ENCODE measurements around the gene ATXN1. TPM values are rescaled to one million over a fixed set of nuclear protein-coding genes. Genes with fewer than 3 reads are reported as not detected.
A peak's percentile ranks its signal among the peaks of the same experiment; 100 is the strongest.

The ATXN1 gene
- polyA plus RNA-seq, 1 donor (not counting 4 experiments of a cell fraction or from before 2014, with no cell fraction given): 9.7 TPM

DNA sequence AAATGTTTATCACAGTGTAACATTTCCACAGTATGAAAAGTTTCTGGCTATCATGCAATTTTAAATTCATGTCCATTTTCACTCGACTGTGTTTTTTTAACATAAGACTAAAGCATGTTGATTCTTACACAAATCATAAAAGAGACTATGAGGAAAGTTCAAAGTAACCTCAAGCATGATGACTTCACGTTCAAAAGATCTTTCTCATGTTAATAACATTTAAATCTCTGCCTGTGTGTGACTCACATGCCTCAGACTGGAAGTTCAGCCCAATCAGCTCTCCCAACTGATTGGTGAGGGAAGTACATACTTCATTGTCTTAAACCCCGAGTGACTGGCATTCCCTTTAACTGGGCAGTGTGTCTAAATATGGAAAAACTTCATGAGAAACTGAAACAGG, 37.4 kb downstream of the ATXN1 start:
- peak overlapping the region; percentile 87 for H3K4me2 ChIP-seq (ENCODE audit: control insufficient read depth, extremely low read depth, insufficient read depth, low read depth, low read length)
- no peak overlapping the region for H2AFZ ChIP-seq (ENCODE audit: control insufficient read depth, low read length)
- H4K20me1 ChIP-seq (ENCODE audit: control insufficient read depth, extremely low read depth, insufficient read depth, low read length): no peaks in the 10 kb centered on the region
- H3K27ac ChIP-seq (ENCODE audit: control insufficient read depth, insufficient read depth, low read length): peak overlapping the region; percentile 97
- no peak for TF ChIP-seq EZH2 (IDR thresholded peaks at IDR 0.05; ENCODE audit: low read length)
- peaks cover 9% of the 10 kb centered on the region for H3K79me2 ChIP-seq (ENCODE audit: control insufficient read depth, insufficient read depth, low read length)
- peak; percentile 92 for FAIRE-seq
- H3K9me1 ChIP-seq (ENCODE audit: control insufficient read depth, extremely low read depth, insufficient read depth, low read length): no peaks in the 10 kb centered on the region
- H3K36me3 ChIP-seq (ENCODE audit: control insufficient read depth in 2 of 2, extremely low read depth in 1 of 2, insufficient read depth in 2 of 2, low read length in 2 of 2): no peaks in the 10 kb centered on the region
- DNase-seq (ENCODE audit: low read depth, low spot score): no peak
- no peaks in the 10 kb centered on the region for H3K27me3 ChIP-seq (ENCODE audit: control insufficient read depth, extremely low read depth, insufficient read depth, low read length)
- H3K9me3 ChIP-seq (ENCODE audit: control insufficient read depth, low read depth, low read length): no peaks in the 10 kb centered on the region
- dilution Hi-C loops (cut with MboI; ENCODE audit: extremely low pct_ligation_motif_present, low sequenced_read_pairs): no loop called here
- peak overlapping the region in 2 of 3 experiments; percentile 24 to 29 for H3K4me3 ChIP-seq (ENCODE audit: control insufficient read depth in 2 of 3, extremely low read depth in 1 of 3, insufficient read depth in 2 of 3, low read depth in 1 of 3, low read length in 3 of 3)
- H3K9ac ChIP-seq (ENCODE audit: control insufficient read depth, extremely low read depth, insufficient read depth, low read length): peak overlapping the region; percentile 73
- peaks cover 66% of the 10 kb centered on the region for H3K4me1 ChIP-seq (ENCODE audit: control insufficient read depth, extremely low read depth, insufficient read depth, low read length)

DNA sequence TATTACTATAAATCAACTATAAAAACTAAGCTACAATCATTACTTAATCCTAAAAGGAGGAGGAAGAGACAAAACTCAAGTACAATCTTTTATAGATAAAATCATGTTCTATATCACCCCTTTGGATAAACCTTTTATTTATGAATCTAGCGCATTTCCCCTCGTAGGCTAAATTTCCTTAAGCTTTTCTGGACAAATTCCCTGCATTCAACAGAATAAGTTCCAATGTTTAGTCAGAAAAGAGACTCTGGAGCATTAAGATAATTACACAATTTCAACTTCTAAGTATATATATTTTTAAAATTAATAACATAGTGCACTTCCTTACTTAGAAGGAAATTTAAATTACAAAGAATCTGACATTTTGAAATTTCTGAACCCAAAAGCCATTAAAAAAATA, 37.9 kb downstream of the ATXN1 start:
- dilution Hi-C loops (cut with MboI; ENCODE audit: extremely low pct_ligation_motif_present, low sequenced_read_pairs): no loop called here
- Histone ChIP-seq H3K4me3 (ENCODE audit: control insufficient read depth in 2 of 3, extremely low read depth in 1 of 3, insufficient read depth in 2 of 3, low read depth in 1 of 3, low read length in 3 of 3) (peak overlapping the region in 2 of 3 experiments; percentile 12 to 28), H3K79me2 (ENCODE audit: control insufficient read depth, insufficient read depth, low read length) (peaks cover 9% of the 10 kb centered on the region), H3K36me3 (ENCODE audit: control insufficient read depth in 2 of 2, extremely low read depth in 1 of 2, insufficient read depth in 2 of 2, low read length in 2 of 2) (no peaks in the 10 kb centered on the region), H3K9me1 (ENCODE audit: control insufficient read depth, extremely low read depth, insufficient read depth, low read length) (no peaks in the 10 kb centered on the region), H3K27me3 (ENCODE audit: control insufficient read depth, extremely low read depth, insufficient read depth, low read length) (no peaks in the 10 kb centered on the region), H2AFZ (ENCODE audit: control insufficient read depth, low read length) (no peak overlapping the region), H3K4me2 (ENCODE audit: control insufficient read depth, extremely low read depth, insufficient read depth, low read depth, low read length) (peak overlapping the region; percentile 87), H3K9ac (ENCODE audit: control insufficient read depth, extremely low read depth, insufficient read depth, low read length) (peak overlapping the region; percentile 73), H3K4me1 (ENCODE audit: control insufficient read depth, extremely low read depth, insufficient read depth, low read length) (peaks cover 70% of the 10 kb centered on the region), H3K9me3 (ENCODE audit: control insufficient read depth, low read depth, low read length) (no peaks in the 10 kb centered on the region), H4K20me1 (ENCODE audit: control insufficient read depth, extremely low read depth, insufficient read depth, low read length) (no peaks in the 10 kb centered on the region), H3K27ac (ENCODE audit: control insufficient read depth, insufficient read depth, low read length) (peak overlapping the region; percentile 97)
- TF ChIP-seq, protein P1, sequence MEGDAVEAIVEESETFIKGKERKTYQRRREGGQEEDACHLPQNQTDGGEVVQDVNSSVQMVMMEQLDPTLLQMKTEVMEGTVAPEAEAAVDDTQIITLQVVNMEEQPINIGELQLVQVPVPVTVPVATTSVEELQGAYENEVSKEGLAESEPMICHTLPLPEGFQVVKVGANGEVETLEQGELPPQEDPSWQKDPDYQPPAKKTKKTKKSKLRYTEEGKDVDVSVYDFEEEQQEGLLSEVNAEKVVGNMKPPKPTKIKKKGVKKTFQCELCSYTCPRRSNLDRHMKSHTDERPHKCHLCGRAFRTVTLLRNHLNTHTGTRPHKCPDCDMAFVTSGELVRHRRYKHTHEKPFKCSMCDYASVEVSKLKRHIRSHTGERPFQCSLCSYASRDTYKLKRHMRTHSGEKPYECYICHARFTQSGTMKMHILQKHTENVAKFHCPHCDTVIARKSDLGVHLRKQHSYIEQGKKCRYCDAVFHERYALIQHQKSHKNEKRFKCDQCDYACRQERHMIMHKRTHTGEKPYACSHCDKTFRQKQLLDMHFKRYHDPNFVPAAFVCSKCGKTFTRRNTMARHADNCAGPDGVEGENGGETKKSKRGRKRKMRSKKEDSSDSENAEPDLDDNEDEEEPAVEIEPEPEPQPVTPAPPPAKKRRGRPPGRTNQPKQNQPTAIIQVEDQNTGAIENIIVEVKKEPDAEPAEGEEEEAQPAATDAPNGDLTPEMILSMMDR (optimal IDR thresholded peaks at IDR 0.05 in 1 of 3, IDR thresholded peaks at IDR 0.05 in 1 of 3, conservative IDR thresholded peaks at IDR 0.05 in 1 of 3; ENCODE audit: extremely low read depth in 1 of 3, insufficient read depth in 2 of 3, low read length in 3 of 3): no peak
- TF ChIP-seq EZH2 (IDR thresholded peaks at IDR 0.05; ENCODE audit: low read length): no peak
- DNase-seq (ENCODE audit: low read depth, low spot score): no peak
- FAIRE-seq: no peak

DNA sequence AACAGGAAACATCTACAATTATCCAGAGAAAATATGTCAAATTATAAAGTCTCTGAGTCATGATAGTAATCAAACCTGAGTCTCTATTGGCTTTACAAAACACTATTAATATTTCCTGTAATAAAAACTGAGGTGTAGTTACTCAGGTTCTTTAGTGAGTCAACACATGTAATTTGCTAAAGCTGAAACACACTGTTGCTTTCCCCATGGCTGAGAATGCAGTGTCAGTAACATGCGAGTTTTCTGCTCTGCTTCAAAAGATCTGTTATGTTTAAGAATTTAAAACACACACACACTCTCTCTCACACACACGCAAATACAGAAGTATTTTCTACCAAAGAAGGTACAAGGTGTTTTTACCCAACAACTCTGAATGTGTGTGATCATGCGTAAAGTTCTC, 38.6 kb downstream of the ATXN1 start:
- Histone ChIP-seq H3K4me2 (ENCODE audit: control insufficient read depth, extremely low read depth, insufficient read depth, low read depth, low read length) (peak overlapping the region; percentile 87), H3K9me3 (ENCODE audit: control insufficient read depth, low read depth, low read length) (no peaks in the 10 kb centered on the region), H4K20me1 (ENCODE audit: control insufficient read depth, extremely low read depth, insufficient read depth, low read length) (no peaks in the 10 kb centered on the region), H3K36me3 (ENCODE audit: control insufficient read depth in 2 of 2, extremely low read depth in 1 of 2, insufficient read depth in 2 of 2, low read length in 2 of 2) (no peaks in the 10 kb centered on the region), H2AFZ (ENCODE audit: control insufficient read depth, low read length) (no peak overlapping the region), H3K4me3 (ENCODE audit: control insufficient read depth in 2 of 3, extremely low read depth in 1 of 3, insufficient read depth in 2 of 3, low read depth in 1 of 3, low read length in 3 of 3) (peak overlapping the region in 1 of 3 experiments; percentile 43), H3K27ac (ENCODE audit: control insufficient read depth, insufficient read depth, low read length) (peak overlapping the region; percentile 97), H3K27me3 (ENCODE audit: control insufficient read depth, extremely low read depth, insufficient read depth, low read length) (no peaks in the 10 kb centered on the region), H3K9ac (ENCODE audit: control insufficient read depth, extremely low read depth, insufficient read depth, low read length) (peak overlapping the region; percentile 73), H3K4me1 (ENCODE audit: control insufficient read depth, extremely low read depth, insufficient read depth, low read length) (peaks cover 78% of the 10 kb centered on the region), H3K9me1 (ENCODE audit: control insufficient read depth, extremely low read depth, insufficient read depth, low read length) (no peaks in the 10 kb centered on the region), H3K79me2 (ENCODE audit: control insufficient read depth, insufficient read depth, low read length) (peaks cover 1% of the 10 kb centered on the region)
- no peak for TF ChIP-seq EZH2 (IDR thresholded peaks at IDR 0.05; ENCODE audit: low read length)
- TF ChIP-seq, protein P1 (optimal IDR thresholded peaks at IDR 0.05 in 1 of 3, IDR thresholded peaks at IDR 0.05 in 1 of 3, conservative IDR thresholded peaks at IDR 0.05 in 1 of 3; ENCODE audit: extremely low read depth in 1 of 3, insufficient read depth in 2 of 3, low read length in 3 of 3): no peak
- dilution Hi-C loops (cut with MboI; ENCODE audit: extremely low pct_ligation_motif_present, low sequenced_read_pairs): no loop called here
- peak; percentile 76 for FAIRE-seq
- DNase-seq (ENCODE audit: low read depth, low spot score): no peak

Measured in keratinocyte (primary cell).